HUES6 (cell line): Measurements from ENCODE around the gene KL.

Experiments used
- H3K27ac ChIP-seq: 2 replicates; pipeline ENCODE4 v1.7.0; 2013; ENCODE audit warnings: low read depth, mild to moderate bottlenecking, low read length, inconsistent platforms
- H3K27me3 ChIP-seq: 2 replicates; pipeline ENCODE4 v1.6.1; 2013; ENCODE audit warnings: low read length; ENCODE audit not compliant: control insufficient read depth, insufficient read depth
- H3K36me3 ChIP-seq: 2 replicates; pipeline ENCODE4 v1.6.1; 2013; ENCODE audit warnings: low read length; ENCODE audit not compliant: control insufficient read depth, insufficient read depth
- H3K4me1 ChIP-seq: 2 replicates; pipeline ENCODE4 v1.6.1; 2013; ENCODE audit warnings: low read length; ENCODE audit not compliant: control insufficient read depth, insufficient read depth
- H3K4me3 ChIP-seq: 2 replicates; pipeline ENCODE4 v1.5.1; 2013; ENCODE audit warnings: low read depth, low read length
- H3K9ac ChIP-seq: one replicate; pipeline ENCODE4 v1.6.1; 2013; ENCODE audit warnings: mild to moderate bottlenecking, low read length
- H3K9me3 ChIP-seq: 2 replicates; pipeline ENCODE4 v1.6.1; 2013; ENCODE audit warnings: low read depth, low read length; ENCODE audit not compliant: control insufficient read depth, insufficient read depth

The KL gene

GRCh38 chr13:33083054-33083453 is 66.8 kb downstream of the KL start:
- Histone ChIP-seq H3K36me3 (no peaks in the 10 kb centered on the region), H3K4me1 (no peaks in the 10 kb centered on the region), H3K27me3 (no peaks in the 10 kb centered on the region), H3K27ac (no peak overlapping the region), H3K9ac (no peak overlapping the region), H3K9me3 (no peaks in the 10 kb centered on the region), H3K4me3 (no peak overlapping the region)

- no peak overlapping the region for H3K27ac ChIP-seq
- H3K4me1 ChIP-seq, result peaks cover 9% of the 10 kb centered on the region
- H3K4me3 ChIP-seq, result no peak overlapping the region
- no peaks in the 10 kb centered on the region for H3K27me3 ChIP-seq
- H3K9ac ChIP-seq, result no peak overlapping the region
- H3K9me3 ChIP-seq, result no peaks in the 10 kb centered on the region
- H3K36me3 ChIP-seq, result no peaks in the 10 kb centered on the region
Measured at GRCh38 chr13:33087091-33087490, 70.9 kb downstream of the KL start.

- H3K36me3 ChIP-seq, result no peaks in the 10 kb centered on the region
- no peaks in the 10 kb centered on the region for H3K27me3 ChIP-seq
- no peaks in the 10 kb centered on the region for H3K9me3 ChIP-seq
- H3K27ac ChIP-seq, result no peak overlapping the region
- H3K4me3 ChIP-seq, result no peak overlapping the region
- H3K9ac ChIP-seq, result no peak overlapping the region
- peaks cover 16% of the 10 kb centered on the region for H3K4me1 ChIP-seq
Measured at GRCh38 chr13:33087790-33088189, 71.6 kb downstream of the KL start.

- Histone ChIP-seq H3K4me1 (peaks cover 19% of the 10 kb centered on the region), H3K9ac (no peak overlapping the region), H3K9me3 (no peaks in the 10 kb centered on the region), H3K27me3 (no peaks in the 10 kb centered on the region), H3K27ac (no peak overlapping the region), H3K4me3 (no peak overlapping the region), H3K36me3 (no peaks in the 10 kb centered on the region)
Measured at GRCh38 chr13:33089311-33089710, 73.1 kb downstream of the KL start.

GRCh38 chr13:33090755-33091414 is 74.7 kb downstream of the KL start:
- no peaks in the 10 kb centered on the region for H3K36me3 ChIP-seq
- H3K27ac ChIP-seq, result no peak overlapping the region

GRCh38 chr13:33091415-33091774 is 75.2 kb downstream of the KL start:
- H3K4me3 ChIP-seq, result no peak overlapping the region
- H3K9me3 ChIP-seq, result no peaks in the 10 kb centered on the region
- no peak overlapping the region for H3K9ac ChIP-seq
- no peaks in the 10 kb centered on the region for H3K27me3 ChIP-seq
- H3K36me3 ChIP-seq, result no peaks in the 10 kb centered on the region
- H3K4me1 ChIP-seq, result peaks cover 19% of the 10 kb centered on the region
- no peak overlapping the region for H3K27ac ChIP-seq

More at GRCh38 chr13:33090755-33091414, 74.7 kb downstream of the KL start:
- Histone ChIP-seq H3K9ac (no peak overlapping the region), H3K4me3 (no peak overlapping the region), H3K27me3 (no peaks in the 10 kb centered on the region), H3K9me3 (no peaks in the 10 kb centered on the region), H3K4me1 (peaks cover 19% of the 10 kb centered on the region)

- no peak overlapping the region for H3K4me3 ChIP-seq
- no peaks in the 10 kb centered on the region for H3K9me3 ChIP-seq
- H3K27ac ChIP-seq, result no peak overlapping the region
- H3K9ac ChIP-seq, result no peak overlapping the region
- no peaks in the 10 kb centered on the region for H3K36me3 ChIP-seq
- H3K27me3 ChIP-seq, result no peaks in the 10 kb centered on the region
- H3K4me1 ChIP-seq, result peaks cover 19% of the 10 kb centered on the region
Measured at GRCh38 chr13:33092073-33092987, 76.1 kb downstream of the KL start.

- no peaks in the 10 kb centered on the region for H3K36me3 ChIP-seq
- no peaks in the 10 kb centered on the region for H3K9me3 ChIP-seq
- H3K27ac ChIP-seq, result no peak overlapping the region
- H3K27me3 ChIP-seq, result no peaks in the 10 kb centered on the region
- H3K4me3 ChIP-seq, result no peak overlapping the region
- H3K9ac ChIP-seq, result no peak overlapping the region
- peaks cover 10% of the 10 kb centered on the region for H3K4me1 ChIP-seq
Measured at GRCh38 chr13:33096886-33097605, 80.8 kb downstream of the KL start.

GRCh38 chr13:33099860-33100259 is 83.6 kb downstream of the KL start:
- Histone ChIP-seq H3K27ac (no peak overlapping the region), H3K36me3 (no peaks in the 10 kb centered on the region), H3K9me3 (no peaks in the 10 kb centered on the region), H3K4me1 (no peaks in the 10 kb centered on the region), H3K27me3 (no peaks in the 10 kb centered on the region), H3K9ac (no peak overlapping the region), H3K4me3 (no peak overlapping the region)

- no peaks in the 10 kb centered on the region for H3K27me3 ChIP-seq
- no peak overlapping the region for H3K9ac ChIP-seq
- no peak overlapping the region for H3K4me3 ChIP-seq
- no peak overlapping the region for H3K27ac ChIP-seq
- H3K36me3 ChIP-seq, result no peaks in the 10 kb centered on the region
- H3K9me3 ChIP-seq, result no peaks in the 10 kb centered on the region
- no peaks in the 10 kb centered on the region for H3K4me1 ChIP-seq
Measured at GRCh38 chr13:33100886-33101285, 84.7 kb downstream of the KL start.

GRCh38 chr13:33101835-33102234 is 85.6 kb downstream of the KL start:
- Histone ChIP-seq H3K9ac (no peak overlapping the region), H3K27ac (no peak overlapping the region), H3K4me1 (no peaks in the 10 kb centered on the region), H3K4me3 (no peak overlapping the region), H3K36me3 (no peaks in the 10 kb centered on the region), H3K27me3 (no peaks in the 10 kb centered on the region), H3K9me3 (no peaks in the 10 kb centered on the region)
